Osteoblast (primary cell): ENCODE measurements around the gene VAMP7. TPM values are rescaled to one million over a fixed set of nuclear protein-coding genes. Genes with fewer than 3 reads are reported as not detected.
A peak's percentile ranks its signal among the peaks of the same experiment; 100 is the strongest.
"Not testable (repeated sequence)": the region's sequence is repeated elsewhere in the genome, so short reads cannot be mapped to it uniquely, and the experiment has no call there.

Experiments
- DNase-seq: peaks from one replicate; pipeline ENCODE4 v3.0.0; 2011; ENCODE audit warnings: low spot score, mixed read lengths; ENCODE audit not compliant: insufficient read length; ENCODE audit errors: missing footprints
- H2AFZ ChIP-seq: 2 replicates; pipeline ENCODE4 v1.6.0; 2011; ENCODE audit warnings: mild to moderate bottlenecking, low read length
- H3K27ac ChIP-seq: 2 replicates; pipeline ENCODE4 v1.5.1; 2011; ENCODE audit warnings: mild to moderate bottlenecking, low read depth, low read length, moderate library complexity
- H3K27me3 ChIP-seq: 2 replicates; pipeline ENCODE4 v1.6.0; 2012; ENCODE audit warnings: mild to moderate bottlenecking, control low read depth, inconsistent platforms, low read length, moderate library complexity; ENCODE audit not compliant: insufficient read depth
- H3K36me3 ChIP-seq: 2 replicates; pipeline ENCODE4 v1.5.1; 2011; ENCODE audit warnings: mild to moderate bottlenecking, low read length, control low read depth, moderate library complexity; ENCODE audit not compliant: insufficient read depth
- H3K4me1 ChIP-seq: 2 replicates; pipeline ENCODE4 v1.5.1; 2011; ENCODE audit warnings: mild to moderate bottlenecking, low read length, control low read depth, moderate library complexity; ENCODE audit not compliant: insufficient read depth
- H3K4me2 ChIP-seq: 2 replicates; pipeline ENCODE4 v1.6.0; 2011; ENCODE audit warnings: mild to moderate bottlenecking, low read length; ENCODE audit not compliant: insufficient read depth
- H3K4me3 ChIP-seq: fragments of 200-600 bp; sonication (generic); 3 replicates; pipeline ENCODE4 v1.5.1; 2012; ENCODE audit warnings: mild to moderate bottlenecking, low read length, inconsistent platforms; ENCODE audit not compliant: insufficient read depth
- H3K79me2 ChIP-seq: 2 replicates; pipeline ENCODE4 v1.6.0; 2012; ENCODE audit warnings: mild to moderate bottlenecking, low read length, control low read depth, inconsistent platforms; ENCODE audit not compliant: insufficient read depth
- H3K9me3 ChIP-seq: 2 replicates; pipeline ENCODE4 v1.5.1; 2011; ENCODE audit warnings: low read depth, low read length, control low read depth
- H4K20me1 ChIP-seq: 2 replicates; pipeline ENCODE4 v1.6.0; 2012; ENCODE audit warnings: mild to moderate bottlenecking, low read length, control low read depth; ENCODE audit not compliant: insufficient read depth
- CTCF ChIP-seq: IDR thresholded peaks from 2 replicates; pipeline ENCODE4 v1.5.1; 2011; ENCODE audit warnings: mild to moderate bottlenecking, low read depth, low read length, moderate library complexity; ENCODE audit errors: extremely low read depth
- total RNA-seq: library from RNA; depleted of rRNA; stranded (reverse); fragments of >200 nt; gene quantifications from 2 replicates; pipeline ENCODE4 v1.2.3, GENCODE V29; 2012

Gene VAMP7
- 49.9 and 50.4 TPM in 2 replicates for total RNA-seq

- Histone ChIP-seq H2AFZ (peak within 1 kb of the TSS; percentile 92), H3K4me2 (peak within 1 kb of the TSS; percentile 73), H3K4me3 (peak within 1 kb of the TSS; percentile 81), H3K4me1 (peaks cover 7% of the 10 kb centered on the region), H3K27me3 (no peaks in the 10 kb centered on the region), H3K27ac (peak within 1 kb of the TSS; percentile 54), H3K36me3 (no peaks in the 10 kb centered on the region), H3K9me3 (no peaks in the 10 kb centered on the region), H3K79me2 (peaks cover 44% of the 10 kb centered on the region), H4K20me1 (no peaks in the 10 kb centered on the region)
- TF ChIP-seq CTCF: no peak
- peak; percentile 81 for DNase-seq
Measured at GRCh38 chrX:155881158-155881993, at the start of gene VAMP7. VAMP7 (plus strand) TSS chrX:155881345; CDS start chrX:155889467, 8,122 bp downstream.

GRCh38 chrX:155841232-155841631, 39.9 kb upstream of the VAMP7 start:
- TF ChIP-seq CTCF: no peak
- Histone ChIP-seq H3K79me2 (no peaks in the 10 kb centered on the region), H3K36me3 (no peaks in the 10 kb centered on the region)

GRCh38 chrX:155851786-155852185, 29.4 kb upstream of the VAMP7 start:
- not testable (repeated sequence) for H2AFZ ChIP-seq

More at GRCh38 chrX:155841232-155841631, 39.9 kb upstream of the VAMP7 start:
- peak; percentile 11 for DNase-seq
- Histone ChIP-seq H3K27ac (no peak overlapping the region), H3K9me3 (no peaks in the 10 kb centered on the region), H3K4me2 (no peak overlapping the region), H3K27me3 (no peaks in the 10 kb centered on the region), H3K4me1 (no peaks in the 10 kb centered on the region), H3K4me3 (no peak overlapping the region), H2AFZ (no peak overlapping the region), H4K20me1 (no peaks in the 10 kb centered on the region)

GRCh38 chrX:155857561-155857960, 23.6 kb upstream of the VAMP7 start:
- H3K27me3 ChIP-seq: no peaks in the 10 kb centered on the region
- no peak overlapping the region for H3K27ac ChIP-seq
- H3K9me3 ChIP-seq: no peaks in the 10 kb centered on the region
- no peak overlapping the region for H3K4me3 ChIP-seq
- H3K36me3 ChIP-seq: no peaks in the 10 kb centered on the region
- H2AFZ ChIP-seq: no peak overlapping the region
- H3K4me2 ChIP-seq: no peak overlapping the region
- no peak for DNase-seq
- TF ChIP-seq CTCF: peak; percentile 22
- no peaks in the 10 kb centered on the region for H4K20me1 ChIP-seq
- H3K4me1 ChIP-seq: no peaks in the 10 kb centered on the region
- H3K79me2 ChIP-seq: no peaks in the 10 kb centered on the region

More at GRCh38 chrX:155851786-155852185, 29.4 kb upstream of the VAMP7 start:
- not testable (repeated sequence) for H3K27me3 ChIP-seq, H3K4me3 ChIP-seq, H4K20me1 ChIP-seq, H3K4me2 ChIP-seq, DNase-seq, H3K27ac ChIP-seq, H3K36me3 ChIP-seq, H3K79me2 ChIP-seq, H3K4me1 ChIP-seq, H3K9me3 ChIP-seq
